HG03460 (cell line): ENCODE data around the gene GRHL1.

Source experiments
- ATAC-seq: cut with Tn5 transposase; IDR thresholded peaks from one replicate; pipeline ENCODE4 v1.9.1; 2021; ENCODE audit not compliant: unreplicated experiment

Gene GRHL1

GRCh38 chr2:9949239-9949991 is 2.1 kb upstream of the GRHL1 start:
- no peak for ATAC-seq

GRCh38 chr2:9949992-9950520 is 1.4 kb upstream of the GRHL1 start:
- no peak for ATAC-seq

DNA sequence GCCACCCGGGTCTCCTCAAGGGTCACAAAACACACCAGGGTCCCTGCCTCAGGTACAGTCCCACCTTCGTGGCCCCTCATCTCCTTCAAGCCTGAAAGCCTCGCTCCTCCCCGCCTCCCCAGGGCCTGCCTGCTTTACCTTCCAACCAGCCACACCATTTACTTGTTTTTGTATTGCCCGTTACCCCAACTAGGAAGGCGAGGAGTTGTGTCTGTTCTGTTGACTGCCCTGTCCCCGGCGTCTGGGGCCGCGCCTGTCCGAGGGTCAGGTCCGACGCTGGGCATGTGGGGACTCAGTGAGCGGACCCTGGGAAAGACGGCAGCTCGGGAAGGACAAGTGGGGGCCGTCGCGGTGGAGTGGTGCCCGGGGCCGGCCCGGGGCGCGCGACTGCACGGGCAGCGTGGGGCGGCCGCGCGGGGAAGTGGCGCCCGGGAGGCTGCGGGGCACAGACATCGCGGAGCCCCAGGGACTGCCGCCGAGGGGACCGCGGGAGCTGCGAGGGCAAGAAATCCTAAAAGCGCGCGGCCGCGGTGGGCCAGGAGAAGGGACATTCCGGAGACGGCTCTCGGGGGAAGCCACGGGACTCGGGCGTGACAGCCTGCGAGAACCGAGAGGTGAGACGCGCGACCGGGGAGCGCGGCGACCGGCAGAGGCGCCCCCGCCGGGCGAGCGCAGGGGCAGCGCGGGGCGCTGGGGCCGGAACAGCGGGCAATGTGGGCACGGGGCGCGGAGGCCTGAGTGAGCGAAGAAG is 797 bp upstream of the GRHL1 start:
- ATAC-seq = peak; percentile 35

GRCh38 chr2:9951272-9951521 is 296 bp upstream of the GRHL1 start:
- no peak for ATAC-seq

DNA sequence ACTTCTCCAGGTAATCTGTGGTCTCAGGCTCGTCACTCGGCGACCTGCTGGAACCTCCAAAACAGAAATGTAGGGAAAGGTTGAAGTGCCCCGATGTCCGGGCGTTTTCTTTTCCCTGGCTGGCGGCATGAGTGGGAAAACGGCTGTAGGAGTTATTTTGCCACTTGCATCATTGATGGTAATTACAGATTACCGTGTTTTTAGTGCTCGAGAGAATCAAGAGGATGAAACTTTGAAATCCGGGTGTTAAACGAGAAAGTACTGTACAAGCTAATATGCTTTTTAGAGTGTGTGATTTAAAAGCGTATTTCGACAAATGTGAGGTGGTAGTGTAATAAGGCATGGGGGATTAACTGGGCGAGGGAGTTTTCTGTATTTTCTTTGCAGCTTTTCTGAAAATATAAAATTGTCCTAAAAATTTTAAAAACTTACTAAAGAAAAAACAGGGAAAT is 819 bp downstream of the GRHL1 start:
- no peak for ATAC-seq

GRCh38 chr2:9952856-9953503 is 1.5 kb downstream of the GRHL1 start:
- no peak for ATAC-seq

GRCh38 chr2:9954136-9954535 is 2.6 kb downstream of the GRHL1 start:
- no peak for ATAC-seq

DNA sequence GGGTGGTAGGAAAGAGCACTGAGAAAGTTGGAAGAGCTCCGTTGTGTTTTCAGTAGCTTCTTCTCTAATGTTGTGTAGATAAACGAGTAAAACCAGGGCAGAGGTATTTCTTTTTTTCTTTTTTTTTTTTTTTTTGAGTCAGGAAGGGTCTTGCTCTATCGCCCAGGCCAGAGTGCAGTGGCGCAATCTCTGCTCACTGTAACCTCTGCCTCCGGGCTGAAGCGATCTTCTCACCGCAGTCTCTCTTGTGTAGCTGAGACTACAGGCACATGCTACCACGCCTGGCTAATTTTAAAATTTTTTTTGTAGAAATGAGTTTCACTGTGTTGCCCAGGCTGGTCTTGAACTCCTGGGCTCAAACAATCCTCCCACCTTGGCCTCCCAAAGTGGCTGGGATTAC is 6.6 kb downstream of the GRHL1 start:
- no peak for ATAC-seq

GRCh38 chr2:9959262-9959661 is 7.8 kb downstream of the GRHL1 start:
- ATAC-seq = no peak

GRCh38 chr2:9961013-9961412 is 9.5 kb downstream of the GRHL1 start:
- no peak for ATAC-seq

DNA sequence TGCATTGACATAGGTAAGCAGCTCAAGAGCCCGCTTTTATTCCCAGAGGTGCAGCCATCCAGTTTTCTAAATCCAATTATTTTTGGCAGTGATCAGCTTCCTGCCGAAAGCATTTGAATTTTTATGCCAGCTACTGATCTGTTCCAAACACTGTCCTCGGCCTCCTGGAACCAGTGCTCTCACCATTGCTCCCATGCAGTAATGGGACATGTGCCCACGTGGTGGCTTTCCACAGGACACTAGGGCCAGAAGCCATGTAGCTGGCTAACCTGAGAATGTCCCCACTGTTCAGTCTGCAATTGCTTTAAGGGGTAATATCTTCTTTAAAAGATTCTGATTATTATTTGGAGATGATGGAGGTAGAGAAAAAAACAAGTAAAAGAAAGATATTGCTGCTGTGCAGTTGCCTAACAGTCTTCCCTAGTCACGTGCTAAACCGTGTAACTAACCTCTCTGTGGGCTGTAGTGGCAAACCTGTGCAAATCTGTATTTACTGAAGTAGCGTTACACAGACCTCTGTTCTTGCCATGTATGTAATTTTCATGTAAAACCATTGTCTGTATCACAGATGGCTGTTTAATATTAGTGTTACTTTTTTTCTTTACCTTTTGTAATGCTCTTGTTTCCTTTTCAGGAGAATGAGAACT is 13.0 kb downstream of the GRHL1 start:
- ATAC-seq = no peak

DNA sequence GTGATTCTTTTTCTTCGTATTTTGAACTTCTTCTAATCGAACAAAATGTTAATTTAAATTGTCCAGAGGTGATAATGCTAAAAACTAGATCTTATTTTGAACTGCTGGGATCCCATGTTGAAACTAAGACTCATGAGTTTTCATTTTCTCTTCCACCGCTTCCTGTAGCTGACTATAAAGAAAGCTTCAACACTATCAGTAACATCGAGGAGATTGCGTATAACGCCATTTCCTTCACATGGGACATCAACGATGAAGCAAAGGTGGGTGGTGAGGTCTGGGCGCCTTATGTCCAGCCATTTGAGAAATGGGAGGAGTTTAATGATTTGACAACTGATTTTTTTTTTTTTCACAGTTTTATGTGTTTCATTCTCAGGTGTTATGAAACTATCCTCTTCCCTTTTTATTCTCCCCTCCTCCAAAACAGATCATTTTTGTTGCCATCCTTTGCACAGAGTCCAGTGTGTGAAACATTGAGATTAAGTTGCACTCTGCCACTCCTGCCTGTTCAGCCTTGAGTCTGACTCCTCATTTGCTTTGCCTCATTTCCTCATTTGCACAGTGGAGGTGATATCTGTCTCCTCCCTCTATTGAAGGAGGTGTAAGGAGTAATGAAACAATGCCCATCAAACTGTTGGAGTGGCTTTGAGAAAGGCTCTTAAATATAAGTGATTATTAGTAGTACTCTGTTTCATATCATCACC is 13.8 kb downstream of the GRHL1 start:
- ATAC-seq = no peak

DNA sequence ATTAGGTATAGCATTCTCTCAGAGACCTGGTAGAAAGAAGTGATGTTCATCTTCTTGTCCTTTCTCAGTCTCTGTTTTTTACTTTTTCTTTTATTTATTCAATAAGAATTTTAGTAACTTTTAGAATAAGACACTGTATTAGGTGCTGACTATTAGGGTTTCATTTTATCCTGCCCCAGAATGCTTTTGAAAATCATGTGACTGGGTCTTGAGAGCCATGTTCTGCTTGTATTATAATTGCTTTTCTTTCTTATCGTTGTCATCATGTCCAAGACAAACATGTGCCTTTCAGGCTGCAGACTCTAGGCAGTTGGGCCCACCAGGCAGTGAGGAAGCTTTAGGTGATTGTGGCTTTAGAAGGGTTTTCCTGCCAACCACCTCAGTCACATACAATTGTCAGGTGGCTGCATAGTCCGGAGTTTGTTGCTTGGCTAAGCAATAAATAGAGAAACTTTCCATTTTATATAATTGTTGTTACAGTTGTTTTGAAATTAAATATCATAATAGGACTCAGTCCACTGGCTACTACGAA is 15.1 kb downstream of the GRHL1 start:
- ATAC-seq = no peak

GRCh38 chr2:9967053-9967775 is 15.7 kb downstream of the GRHL1 start:
- ATAC-seq = no peak

- ATAC-seq = no peak
Observed at GRCh38 chr2:9968553-9969497, 17.3 kb downstream of the GRHL1 start.

- no peak for ATAC-seq
Observed at GRCh38 chr2:9970200-9971044, 18.9 kb downstream of the GRHL1 start.

DNA sequence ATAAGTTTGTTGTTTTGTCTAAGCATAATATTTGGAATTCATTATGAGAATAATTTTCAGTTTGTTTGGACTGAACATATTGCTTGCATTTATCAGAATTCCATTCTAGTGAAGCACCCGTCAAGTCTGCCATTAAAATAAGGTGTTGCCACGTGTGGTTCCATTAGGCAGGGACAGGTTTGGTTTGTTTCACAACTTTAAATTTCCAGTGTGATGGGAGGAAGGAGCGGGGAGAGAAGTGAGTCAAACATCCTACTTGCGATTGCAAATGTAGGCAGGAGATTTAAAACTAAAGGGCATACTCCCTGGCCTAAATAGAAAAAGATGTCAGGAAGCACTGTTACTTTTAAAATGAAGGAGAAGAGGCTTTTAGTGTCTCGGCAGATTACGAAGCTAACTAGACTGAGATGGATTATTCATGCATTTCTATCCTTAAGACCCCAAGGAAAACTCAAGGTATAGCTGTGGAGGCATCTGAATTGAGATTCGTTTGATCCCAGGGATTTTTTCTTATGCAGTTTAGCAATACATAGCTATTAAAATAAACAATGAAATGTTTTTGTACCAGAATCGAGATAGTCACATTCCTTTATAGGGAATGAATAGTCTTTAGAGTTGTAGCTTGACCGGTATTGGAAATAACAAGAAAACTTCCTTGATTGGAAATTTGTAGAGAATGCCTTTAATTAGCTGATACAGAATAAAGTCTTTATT is 19.8 kb downstream of the GRHL1 start:
- ATAC-seq = no peak
